Parathyroid adenoma (tissue), 2 donors: ENCODE measurements around the gene LMO2.
"Not testable (repeated sequence)": the region's sequence is repeated elsewhere in the genome, so short reads cannot be mapped to it uniquely, and the experiment has no call there.

Experiments used
- H2AFZ ChIP-seq: fragments of 300-600 bp; sonication (generic); one replicate; pipeline ENCODE4 v1.7.0; 2017; ENCODE audit warnings: antibody characterized with exemption, mild to moderate bottlenecking
- H3K27ac ChIP-seq: fragments of 300-600 bp; sonication (generic); one replicate; pipeline ENCODE4 v1.7.0; 2017
- H3K27me3 ChIP-seq: fragments of 300-600 bp; sonication (generic); one replicate; pipeline ENCODE4 v1.7.0; 2017; ENCODE audit warnings: low read length; ENCODE audit not compliant: control insufficient read depth, insufficient read depth
- H3K36me3 ChIP-seq: fragments of 300-600 bp; sonication (generic); one replicate; pipeline ENCODE4 v1.7.0; 2017; ENCODE audit warnings: low read length; ENCODE audit not compliant: control insufficient read depth, insufficient read depth
- H3K4me1 ChIP-seq: fragments of 300-600 bp; sonication (generic); one replicate; pipeline ENCODE4 v1.7.0; 2017; ENCODE audit warnings: control low read depth
- H3K4me2 ChIP-seq: fragments of 300-600 bp; sonication (generic); one replicate; pipeline ENCODE4 v1.7.0; 2017; ENCODE audit warnings: low read length
- H3K4me3 ChIP-seq: fragments of 300-600 bp; sonication (generic); one replicate; pipeline ENCODE4 v1.7.0; 2017; ENCODE audit warnings: low read depth, low read length
- H3K79me2 ChIP-seq: fragments of 300-600 bp; sonication (generic); one replicate; pipeline ENCODE4 v1.7.0; 2017; ENCODE audit warnings: control low read depth
- H3K9ac ChIP-seq: fragments of 300-600 bp; sonication (generic); one replicate; pipeline ENCODE4 v1.7.0; 2017; ENCODE audit warnings: mild to moderate bottlenecking
- H3K9me3 ChIP-seq: fragments of 300-600 bp; sonication (generic); one replicate; pipeline ENCODE4 v1.7.0; 2017; ENCODE audit warnings: low read length; ENCODE audit not compliant: control insufficient read depth
- TF ChIP-seq, protein P1 (sequence below): fragments of 300-600 bp; sonication (generic); IDR thresholded peaks from one replicate; pipeline ENCODE4 v1.7.0; 2017; ENCODE audit warnings: antibody characterized with exemption, mild to moderate bottlenecking
- donor health status: primary hyperparathyroidism.

Gene LMO2

GRCh38 chr11:33935005-33935404 is 43.1 kb upstream of the LMO2 start:
- TF ChIP-seq, protein P1, sequence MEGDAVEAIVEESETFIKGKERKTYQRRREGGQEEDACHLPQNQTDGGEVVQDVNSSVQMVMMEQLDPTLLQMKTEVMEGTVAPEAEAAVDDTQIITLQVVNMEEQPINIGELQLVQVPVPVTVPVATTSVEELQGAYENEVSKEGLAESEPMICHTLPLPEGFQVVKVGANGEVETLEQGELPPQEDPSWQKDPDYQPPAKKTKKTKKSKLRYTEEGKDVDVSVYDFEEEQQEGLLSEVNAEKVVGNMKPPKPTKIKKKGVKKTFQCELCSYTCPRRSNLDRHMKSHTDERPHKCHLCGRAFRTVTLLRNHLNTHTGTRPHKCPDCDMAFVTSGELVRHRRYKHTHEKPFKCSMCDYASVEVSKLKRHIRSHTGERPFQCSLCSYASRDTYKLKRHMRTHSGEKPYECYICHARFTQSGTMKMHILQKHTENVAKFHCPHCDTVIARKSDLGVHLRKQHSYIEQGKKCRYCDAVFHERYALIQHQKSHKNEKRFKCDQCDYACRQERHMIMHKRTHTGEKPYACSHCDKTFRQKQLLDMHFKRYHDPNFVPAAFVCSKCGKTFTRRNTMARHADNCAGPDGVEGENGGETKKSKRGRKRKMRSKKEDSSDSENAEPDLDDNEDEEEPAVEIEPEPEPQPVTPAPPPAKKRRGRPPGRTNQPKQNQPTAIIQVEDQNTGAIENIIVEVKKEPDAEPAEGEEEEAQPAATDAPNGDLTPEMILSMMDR, result no peak
- Histone ChIP-seq H3K9ac (no peak overlapping the region), H3K36me3 (no peaks in the 10 kb centered on the region), H3K27me3 (no peaks in the 10 kb centered on the region), H3K9me3 (no peaks in the 10 kb centered on the region), H3K4me3 (no peak overlapping the region), H3K27ac (no peak overlapping the region), H3K79me2 (no peaks in the 10 kb centered on the region), H3K4me2 (no peak overlapping the region), H2AFZ (no peak overlapping the region), H3K4me1 (no peaks in the 10 kb centered on the region)

DNA sequence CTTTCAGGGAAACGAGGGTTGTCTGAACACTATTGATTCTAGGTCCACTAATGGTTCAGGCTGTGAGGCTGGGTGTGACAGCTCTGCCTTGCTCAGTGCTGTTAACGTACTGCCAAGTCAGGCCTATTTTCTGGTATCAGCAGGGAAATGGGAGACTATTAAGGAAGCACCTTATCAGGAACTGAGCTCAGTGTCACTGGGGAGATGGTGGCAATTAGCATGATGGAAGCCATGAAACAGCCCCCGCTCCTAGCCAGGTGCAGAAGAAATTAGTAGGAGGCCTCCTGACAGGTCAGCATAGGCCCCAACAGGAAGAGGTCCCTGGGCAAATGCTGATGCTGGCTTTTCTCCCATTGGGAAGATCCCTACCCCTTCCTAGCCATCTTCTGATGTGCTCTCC is 42.6 kb upstream of the LMO2 start:
- Histone ChIP-seq H3K79me2 (no peaks in the 10 kb centered on the region), H3K9me3 (no peaks in the 10 kb centered on the region), H3K4me3 (no peak overlapping the region), H2AFZ (no peak overlapping the region), H3K4me1 (no peaks in the 10 kb centered on the region), H3K27ac (no peak overlapping the region), H3K36me3 (no peaks in the 10 kb centered on the region), H3K9ac (no peak overlapping the region), H3K27me3 (no peaks in the 10 kb centered on the region), H3K4me2 (no peak overlapping the region)
- TF ChIP-seq, protein P1, result no peak

- H3K4me3 ChIP-seq, result no peak overlapping the region
- no peak overlapping the region for H3K9ac ChIP-seq
- no peak overlapping the region for H2AFZ ChIP-seq
- no peaks in the 10 kb centered on the region for H3K9me3 ChIP-seq
- H3K4me2 ChIP-seq, result no peak overlapping the region
- H3K36me3 ChIP-seq, result no peaks in the 10 kb centered on the region
- no peaks in the 10 kb centered on the region for H3K27me3 ChIP-seq
- TF ChIP-seq, protein P1, result no peak
- H3K4me1 ChIP-seq, result no peaks in the 10 kb centered on the region
- no peaks in the 10 kb centered on the region for H3K79me2 ChIP-seq
- no peak overlapping the region for H3K27ac ChIP-seq
Measured at GRCh38 chr11:33933602-33934001, 41.7 kb upstream of the LMO2 start.

DNA sequence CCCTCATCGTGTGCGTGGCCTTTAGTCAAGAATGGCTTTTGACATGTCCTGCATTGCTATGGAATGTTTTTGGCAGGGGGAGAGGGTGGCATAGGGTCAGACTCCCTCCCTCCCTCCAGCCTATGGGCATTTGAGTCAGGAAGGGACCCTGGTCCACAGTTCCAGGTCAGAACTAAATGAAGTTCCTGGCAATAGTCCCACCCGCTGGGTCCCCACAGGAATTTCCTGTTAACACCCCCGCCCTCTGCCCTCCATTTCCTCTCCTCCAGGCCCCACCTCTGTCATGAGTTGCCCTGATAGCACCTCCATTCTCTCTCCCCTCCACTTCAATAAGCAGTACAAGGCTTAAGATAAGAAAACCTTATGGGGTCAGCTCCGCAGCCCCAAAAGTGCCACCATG is 40.8 kb upstream of the LMO2 start:
- H3K36me3 ChIP-seq, result no peaks in the 10 kb centered on the region
- no peaks in the 10 kb centered on the region for H3K79me2 ChIP-seq
- H3K4me2 ChIP-seq, result no peak overlapping the region
- no peaks in the 10 kb centered on the region for H3K27me3 ChIP-seq
- H3K27ac ChIP-seq, result no peak overlapping the region
- H3K4me1 ChIP-seq, result no peaks in the 10 kb centered on the region
- H3K9me3 ChIP-seq, result no peaks in the 10 kb centered on the region
- TF ChIP-seq, protein P1, result no peak
- H2AFZ ChIP-seq, result no peak overlapping the region
- no peak overlapping the region for H3K4me3 ChIP-seq
- no peak overlapping the region for H3K9ac ChIP-seq

- H3K4me3 ChIP-seq, H3K27me3 ChIP-seq, H3K36me3 ChIP-seq, H3K79me2 ChIP-seq, H3K4me1 ChIP-seq, H3K4me2 ChIP-seq, H3K9me3 ChIP-seq, H3K9ac ChIP-seq, H3K27ac ChIP-seq, H2AFZ ChIP-seq: not testable (repeated sequence)
Measured at GRCh38 chr11:33931739-33932366, 40.0 kb upstream of the LMO2 start.
